ENCODE measurements around the gene TMEFF2. TPM values are rescaled to one million over a fixed set of nuclear protein-coding genes. Genes with fewer than 3 reads are reported as not detected.

Gene TMEFF2
- total and polyA plus RNA-seq, 2 experiments from 2014 or later, result 0.13 TPM; not detected in 1

DNA sequence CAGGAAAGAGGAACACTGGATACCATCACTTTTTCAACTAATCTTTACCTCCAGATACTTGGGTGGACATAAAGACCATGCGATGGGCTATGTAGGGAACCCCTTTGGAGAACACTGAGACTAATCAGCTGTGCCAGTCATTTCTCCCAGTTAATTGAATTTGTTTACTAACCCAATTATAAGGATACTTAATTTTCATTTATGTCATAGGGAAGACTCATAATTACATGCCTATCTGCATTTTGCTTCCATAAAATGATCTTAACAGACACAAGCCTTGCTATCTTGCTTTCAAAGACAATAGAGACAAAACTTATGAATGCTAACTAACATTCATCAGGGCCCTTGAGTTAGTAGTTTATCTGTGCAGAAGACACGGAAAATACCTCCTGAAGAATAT, 279.0 kb downstream of the TMEFF2 start:
- Histone ChIP-seq H3K9ac (no peak overlapping the region), H3K4me3 (no peak overlapping the region), H3K27ac (no peak overlapping the region), H3K4me1 (ENCODE audit: insufficient read depth) (peaks cover 2% of the 10 kb centered on the region), H3K27me3 (replicated peaks; ENCODE audit: insufficient read depth) (no peaks in the 10 kb centered on the region), H3K36me3 (ENCODE audit: low read depth) (no peaks in the 10 kb centered on the region), H3K9me2 (ENCODE audit: insufficient read depth) (no peaks in the 10 kb centered on the region; the same call in 1 of the 2 replicates), H2AFZ (no peak overlapping the region), H3K9me3 (ENCODE audit: low read depth) (no peaks in the 10 kb centered on the region), H4K20me1 (ENCODE audit: insufficient read depth) (no peaks in the 10 kb centered on the region), H3F3A (ENCODE audit: insufficient read depth) (peaks cover 16% of the 10 kb centered on the region; the same call in 1 of the 2 replicates), H3K79me2 (ENCODE audit: insufficient read depth) (no peaks in the 10 kb centered on the region), H3K4me2 (ENCODE audit: unreplicated experiment) (no peak overlapping the region)
- in situ Hi-C loops (cut with MboI), result no loop called here
- DNase-seq, result no peak
- WGBS, 2 experiments (ENCODE audit: low coverage in 1 of 2, low lambda C conversion rate in 2 of 2, missing lambda C conversion rate in 2 of 2), result 83% methylated on average over 2 of the region's 2 CpGs
- TF ChIP-seq EZH2 (IDR thresholded peaks at IDR 0.05; ENCODE audit: insufficient read depth, poor library complexity, severe bottlenecking) (no peak), EZH2phosphoT487 (IDR thresholded peaks at IDR 0.05; ENCODE audit: insufficient read depth, low read depth) (no peak)

DNA sequence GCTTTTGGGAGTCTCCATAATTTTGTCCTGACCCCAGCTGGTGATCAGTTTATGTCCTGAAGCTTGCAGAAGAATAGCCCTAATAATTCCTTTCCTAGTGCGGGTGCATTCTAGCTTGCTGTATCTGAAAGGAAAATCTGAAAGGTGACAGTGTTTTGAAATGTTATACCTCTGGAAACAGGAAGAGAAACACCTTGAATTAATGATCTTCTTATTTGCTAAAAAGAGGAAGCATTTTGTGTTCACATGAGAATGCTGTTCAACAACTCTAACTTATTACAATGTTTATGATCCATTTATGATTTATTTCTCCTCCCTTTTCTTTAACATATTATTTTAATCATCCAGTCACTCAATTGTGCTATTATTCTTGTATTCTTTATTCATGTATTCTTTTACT, 280.9 kb downstream of the TMEFF2 start:
- H3K4me1 ChIP-seq (ENCODE audit: insufficient read depth), result peaks cover 10% of the 10 kb centered on the region
- H3K36me3 ChIP-seq (ENCODE audit: low read depth), result no peaks in the 10 kb centered on the region
- H3K27ac ChIP-seq, result no peak overlapping the region
- no peak overlapping the region for H2AFZ ChIP-seq
- H3K27me3 ChIP-seq (replicated peaks; ENCODE audit: insufficient read depth), result no peaks in the 10 kb centered on the region
- no peak for DNase-seq
- no peak overlapping the region for H3K4me3 ChIP-seq
- H3K4me2 ChIP-seq (ENCODE audit: unreplicated experiment), result no peak overlapping the region
- no peaks in the 10 kb centered on the region for H4K20me1 ChIP-seq (ENCODE audit: insufficient read depth)
- H3K9me3 ChIP-seq (ENCODE audit: low read depth), result no peaks in the 10 kb centered on the region
- H3F3A ChIP-seq (ENCODE audit: insufficient read depth), result peaks cover 23% of the 10 kb centered on the region; the same call in 1 of the 2 replicates
- in situ Hi-C loops (cut with MboI), result no loop called here
- no peaks in the 10 kb centered on the region for H3K79me2 ChIP-seq (ENCODE audit: insufficient read depth)
- TF ChIP-seq EZH2 (IDR thresholded peaks at IDR 0.05; ENCODE audit: insufficient read depth, poor library complexity, severe bottlenecking) (no peak), EZH2phosphoT487 (IDR thresholded peaks at IDR 0.05; ENCODE audit: insufficient read depth, low read depth) (no peak)
- H3K9ac ChIP-seq, result no peak overlapping the region
- WGBS, 2 experiments (ENCODE audit: low coverage in 1 of 2, low lambda C conversion rate in 2 of 2, missing lambda C conversion rate in 2 of 2), result 50 to 53% methylated on average over 1 of the region's 1 CpG
- no peaks in the 10 kb centered on the region; the same call in 1 of the 2 replicates for H3K9me2 ChIP-seq (ENCODE audit: insufficient read depth)

DNA sequence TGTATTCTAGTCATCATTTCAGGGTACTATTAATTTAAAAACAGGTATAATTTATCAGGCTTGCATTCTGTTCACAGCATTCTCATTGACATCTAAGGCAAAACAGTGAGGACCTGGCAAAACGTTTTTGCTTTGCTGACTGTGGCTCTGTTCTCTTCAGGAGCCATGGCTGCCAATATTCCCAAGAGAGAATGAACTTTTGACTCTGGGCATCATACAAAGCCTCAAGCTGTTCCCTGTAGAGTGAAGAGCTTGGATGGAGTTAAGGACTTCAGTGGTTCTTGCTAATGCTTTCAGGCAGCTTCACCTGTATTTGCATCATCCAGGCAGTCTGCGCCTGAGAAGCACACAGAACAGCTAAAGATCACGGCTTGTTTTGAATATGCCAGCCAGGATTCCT, 282.0 kb downstream of the TMEFF2 start:
- H3K36me3 ChIP-seq (ENCODE audit: low read depth), result no peaks in the 10 kb centered on the region
- H3K9ac ChIP-seq, result no peak overlapping the region
- no peaks in the 10 kb centered on the region; the same call in 1 of the 2 replicates for H3K9me2 ChIP-seq (ENCODE audit: insufficient read depth)
- no peak for TF ChIP-seq EZH2phosphoT487 (IDR thresholded peaks at IDR 0.05; ENCODE audit: insufficient read depth, low read depth)
- no peak for TF ChIP-seq EZH2 (IDR thresholded peaks at IDR 0.05; ENCODE audit: insufficient read depth, poor library complexity, severe bottlenecking)
- in situ Hi-C loops (cut with MboI), result no loop called here
- H4K20me1 ChIP-seq (ENCODE audit: insufficient read depth), result no peaks in the 10 kb centered on the region
- no peaks in the 10 kb centered on the region for H3K27me3 ChIP-seq (replicated peaks; ENCODE audit: insufficient read depth)
- no peak overlapping the region for H3K4me2 ChIP-seq (ENCODE audit: unreplicated experiment)
- peaks cover 23% of the 10 kb centered on the region; the same call in 1 of the 2 replicates for H3F3A ChIP-seq (ENCODE audit: insufficient read depth)
- DNase-seq, result no peak
- WGBS, 2 experiments (ENCODE audit: low coverage in 1 of 2, low lambda C conversion rate in 2 of 2, missing lambda C conversion rate in 2 of 2), result 40 to 57% methylated on average over 3 of the region's 3 CpGs
- peaks cover 10% of the 10 kb centered on the region for H3K4me1 ChIP-seq (ENCODE audit: insufficient read depth)
- no peak overlapping the region for H2AFZ ChIP-seq
- H3K4me3 ChIP-seq, result no peak overlapping the region
- H3K27ac ChIP-seq, result no peak overlapping the region
- H3K79me2 ChIP-seq (ENCODE audit: insufficient read depth), result no peaks in the 10 kb centered on the region
- H3K9me3 ChIP-seq (ENCODE audit: low read depth), result no peaks in the 10 kb centered on the region

DNA sequence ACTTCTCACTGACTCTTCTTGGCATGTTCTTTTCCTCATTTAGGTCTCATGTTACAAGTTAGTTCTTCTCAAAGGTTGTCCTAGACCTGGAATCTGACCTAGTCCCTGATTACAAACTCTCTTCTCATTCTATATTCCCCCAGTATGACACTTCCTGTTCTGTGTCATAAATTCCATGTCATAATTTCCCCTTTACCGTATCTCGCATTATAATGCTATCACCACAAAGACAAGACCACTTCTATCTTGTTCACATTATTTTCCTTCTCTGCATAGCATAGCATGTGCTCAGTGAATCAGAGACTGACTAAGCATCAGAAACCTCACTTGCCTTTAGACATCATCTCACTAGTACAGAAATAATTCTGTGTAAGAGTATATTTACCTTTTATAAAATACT, 284.2 kb downstream of the TMEFF2 start:
- peak; percentile 75 for DNase-seq
- Histone ChIP-seq H3K9me2 (ENCODE audit: insufficient read depth) (no peaks in the 10 kb centered on the region; the same call in 1 of the 2 replicates), H3K79me2 (ENCODE audit: insufficient read depth) (no peaks in the 10 kb centered on the region), H3K27ac (peak overlapping the region; percentile 30; the same call in 1 of the 2 replicates), H2AFZ (no peak overlapping the region), H3K4me1 (ENCODE audit: insufficient read depth) (peaks cover 10% of the 10 kb centered on the region), H3K9ac (no peak overlapping the region), H3K4me3 (no peak overlapping the region), H3K4me2 (ENCODE audit: unreplicated experiment) (no peak overlapping the region), H3K9me3 (ENCODE audit: low read depth) (no peaks in the 10 kb centered on the region), H4K20me1 (ENCODE audit: insufficient read depth) (no peaks in the 10 kb centered on the region), H3K36me3 (ENCODE audit: low read depth) (no peaks in the 10 kb centered on the region), H3K27me3 (replicated peaks; ENCODE audit: insufficient read depth) (no peaks in the 10 kb centered on the region), H3F3A (ENCODE audit: insufficient read depth) (peaks cover 15% of the 10 kb centered on the region; the same call in 1 of the 2 replicates)
- in situ Hi-C loops (cut with MboI), result no loop called here
- 20 to 34% methylated on average over 2 of the region's 2 CpGs for WGBS, 2 experiments (ENCODE audit: low coverage in 1 of 2, low lambda C conversion rate in 2 of 2, missing lambda C conversion rate in 2 of 2)
- no peak for TF ChIP-seq EZH2 (IDR thresholded peaks at IDR 0.05; ENCODE audit: insufficient read depth, poor library complexity, severe bottlenecking)
- no peak for TF ChIP-seq EZH2phosphoT487 (IDR thresholded peaks at IDR 0.05; ENCODE audit: insufficient read depth, low read depth)

DNA sequence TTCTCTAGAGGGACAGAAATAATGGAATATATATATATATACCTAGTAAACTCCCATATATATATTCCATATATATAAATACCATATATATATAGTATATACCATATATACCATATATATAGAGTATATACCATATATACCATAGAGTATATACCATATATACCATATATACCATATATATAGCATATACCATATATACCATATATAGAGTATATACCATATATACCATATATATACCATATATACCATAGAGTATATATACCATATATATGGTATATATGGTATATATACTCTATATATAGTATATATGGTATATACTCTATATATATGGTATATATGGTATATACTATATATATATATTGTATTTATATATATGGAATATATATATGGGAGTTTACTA, 285.9 kb downstream of the TMEFF2 start:
- TF ChIP-seq EZH2 (IDR thresholded peaks at IDR 0.05; ENCODE audit: insufficient read depth, poor library complexity, severe bottlenecking) (no peak), EZH2phosphoT487 (IDR thresholded peaks at IDR 0.05; ENCODE audit: insufficient read depth, low read depth) (no peak)
- H3K9me3 ChIP-seq (ENCODE audit: low read depth), result no peaks in the 10 kb centered on the region
- H2AFZ ChIP-seq, result no peak overlapping the region
- no peaks in the 10 kb centered on the region for H3K27me3 ChIP-seq (replicated peaks; ENCODE audit: insufficient read depth)
- H3K79me2 ChIP-seq (ENCODE audit: insufficient read depth), result no peaks in the 10 kb centered on the region
- no peak overlapping the region for H3K4me3 ChIP-seq
- no peak overlapping the region for H3K27ac ChIP-seq
- no peaks in the 10 kb centered on the region for H3K9me2 ChIP-seq (ENCODE audit: insufficient read depth)
- H3K9ac ChIP-seq, result no peak overlapping the region
- in situ Hi-C loops (cut with MboI), result no loop called here
- DNase-seq, result no peak
- H3K36me3 ChIP-seq (ENCODE audit: low read depth), result no peaks in the 10 kb centered on the region
- H3K4me1 ChIP-seq (ENCODE audit: insufficient read depth), result peaks cover 10% of the 10 kb centered on the region
- H3K4me2 ChIP-seq (ENCODE audit: unreplicated experiment), result no peak overlapping the region
- peaks cover 15% of the 10 kb centered on the region; the same call in 1 of the 2 replicates for H3F3A ChIP-seq (ENCODE audit: insufficient read depth)
- no peaks in the 10 kb centered on the region for H4K20me1 ChIP-seq (ENCODE audit: insufficient read depth)

Measured in GM23248 (cell line).